Ascending aorta (tissue), 2 donors: Measurements from ENCODE around the gene GRIP2. TPM values are rescaled to one million over a fixed set of nuclear protein-coding genes. Genes with fewer than 3 reads are reported as not detected.

Source experiments
- DNase-seq, 2 donors: peaks; one replicate each; pipeline ENCODE4 v3.0.0-alpha.2; 2019; ENCODE audit warnings: low spot score in 2 of 2
- H3K27ac ChIP-seq, 2 donors: fragments of 200-600 bp; sonication (generic); one replicate each; pipeline ENCODE4 v1.5.1; 2016 to 2017; ENCODE audit warnings: mild to moderate bottlenecking in 1 of 2
- H3K27me3 ChIP-seq: fragments of 200-600 bp; sonication (generic); one replicate; pipeline ENCODE4 v1.5.1; 2017
- H3K36me3 ChIP-seq, 2 donors: fragments of 200-600 bp; sonication (generic); one replicate each; pipeline ENCODE4 v1.5.1; 2016
- H3K4me1 ChIP-seq, 2 donors: fragments of 200-600 bp; sonication (generic); one replicate each; pipeline ENCODE4 v1.5.1; 2016 to 2017; ENCODE audit warnings: mild to moderate bottlenecking in 1 of 2
- H3K4me3 ChIP-seq, 2 donors: fragments of 200-600 bp; sonication (generic); one replicate each; pipeline ENCODE4 v1.5.1; 2016 to 2017; ENCODE audit warnings: mild to moderate bottlenecking in 1 of 2
- H3K9me3 ChIP-seq, 2 donors: fragments of 200-600 bp; sonication (generic); one replicate each; pipeline ENCODE4 v1.5.1; 2016
- intact Hi-C: fragments of 100-400 bp; cut with DNase I; formaldehyde crosslinking; loops from one replicate; pipeline ENCODE4 v1.15.1; 2023
- total RNA-seq: library from RNA; depleted of rRNA; stranded (reverse); fragments of >200 nt; gene quantifications from one replicate; pipeline ENCODE4 v1.1.0, GENCODE V29; 2016
- TF ChIP-seq, protein P1 (sequence below), 3 experiments: fragments of 200-600 bp in 2 of 3; fragments of 450-650 bp in 1 of 3; sonication (generic) in 2 of 3; IDR thresholded peaks; one replicate each; pipeline ENCODE4 v1.5.1; 2016 to 2019; ENCODE audit warnings: antibody characterized with exemption in 3 of 3, mild to moderate bottlenecking in 1 of 3, moderate library complexity in 1 of 3

Gene GRIP2
- total RNA-seq, 1 donor from 2014 or later: 0.21 TPM

DNA sequence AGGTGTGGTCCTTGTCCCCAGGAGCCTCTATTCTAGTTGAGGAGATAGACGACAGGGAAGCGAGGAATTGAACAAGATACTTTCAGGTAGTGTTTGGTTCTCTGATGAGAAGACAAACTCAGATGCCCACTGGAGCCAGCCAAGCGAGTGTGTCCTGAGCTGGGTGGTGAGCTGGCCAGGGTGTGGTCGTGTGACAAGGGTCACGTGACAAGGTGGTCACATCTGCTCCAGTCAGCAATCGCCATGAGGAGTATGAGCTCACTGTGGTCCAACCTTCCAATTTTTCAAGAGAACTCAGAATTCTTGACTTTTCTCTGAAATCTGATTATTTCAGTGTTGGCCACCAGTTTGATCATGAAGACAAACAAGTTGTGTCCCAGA lies 98.2 kb downstream of the GRIP2 start:
- DNase-seq: no peak
- H3K36me3 ChIP-seq: peaks cover 16 to 18% of the 10 kb centered on the region in 2 donors
- no peaks in the 10 kb centered on the region for H3K27me3 ChIP-seq
- TF ChIP-seq, protein P1, sequence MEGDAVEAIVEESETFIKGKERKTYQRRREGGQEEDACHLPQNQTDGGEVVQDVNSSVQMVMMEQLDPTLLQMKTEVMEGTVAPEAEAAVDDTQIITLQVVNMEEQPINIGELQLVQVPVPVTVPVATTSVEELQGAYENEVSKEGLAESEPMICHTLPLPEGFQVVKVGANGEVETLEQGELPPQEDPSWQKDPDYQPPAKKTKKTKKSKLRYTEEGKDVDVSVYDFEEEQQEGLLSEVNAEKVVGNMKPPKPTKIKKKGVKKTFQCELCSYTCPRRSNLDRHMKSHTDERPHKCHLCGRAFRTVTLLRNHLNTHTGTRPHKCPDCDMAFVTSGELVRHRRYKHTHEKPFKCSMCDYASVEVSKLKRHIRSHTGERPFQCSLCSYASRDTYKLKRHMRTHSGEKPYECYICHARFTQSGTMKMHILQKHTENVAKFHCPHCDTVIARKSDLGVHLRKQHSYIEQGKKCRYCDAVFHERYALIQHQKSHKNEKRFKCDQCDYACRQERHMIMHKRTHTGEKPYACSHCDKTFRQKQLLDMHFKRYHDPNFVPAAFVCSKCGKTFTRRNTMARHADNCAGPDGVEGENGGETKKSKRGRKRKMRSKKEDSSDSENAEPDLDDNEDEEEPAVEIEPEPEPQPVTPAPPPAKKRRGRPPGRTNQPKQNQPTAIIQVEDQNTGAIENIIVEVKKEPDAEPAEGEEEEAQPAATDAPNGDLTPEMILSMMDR (IDR thresholded peaks at IDR 0.05): no peak
- H3K4me1 ChIP-seq: peaks cover 4 to 12% of the 10 kb centered on the region in 2 donors
- intact Hi-C loops: no loop called here
- no peak overlapping the region for H3K4me3 ChIP-seq
- no peak overlapping the region for H3K27ac ChIP-seq
- no peaks in the 10 kb centered on the region for H3K9me3 ChIP-seq

DNA sequence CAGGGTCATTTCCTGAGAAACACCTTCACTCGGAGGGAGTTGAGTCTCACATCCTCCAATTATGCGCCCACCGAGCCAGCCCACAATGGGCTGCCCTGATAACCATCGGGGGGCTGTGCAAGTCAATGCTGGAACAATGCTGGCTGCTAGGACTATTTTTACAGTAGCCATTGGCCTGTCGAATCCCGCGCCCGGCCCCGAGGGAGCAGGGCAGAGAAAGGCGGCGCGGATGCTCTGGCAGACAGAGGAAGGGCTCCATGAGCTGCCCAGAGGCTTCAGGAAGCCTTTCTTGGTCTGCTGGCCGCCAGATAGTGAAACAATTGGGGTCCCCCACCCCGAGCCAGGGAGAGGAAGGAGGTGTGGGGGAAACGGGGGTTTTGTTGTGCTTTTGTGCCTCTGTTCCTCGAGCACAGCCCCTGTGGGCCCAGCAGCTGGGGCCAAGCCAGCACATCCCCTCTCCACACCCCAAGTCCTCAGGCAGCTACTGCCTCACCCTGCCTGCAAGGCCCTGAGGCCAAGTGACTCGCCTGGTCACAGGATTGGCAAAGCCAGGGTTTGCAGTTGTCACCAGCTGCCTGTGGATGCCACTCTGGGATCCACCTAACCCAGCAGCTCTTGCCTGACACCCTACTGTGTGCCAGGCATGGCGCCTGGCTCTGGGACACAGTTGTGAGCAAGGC lies 98.8 kb downstream of the GRIP2 start:
- intact Hi-C loops: no loop called here
- H3K4me3 ChIP-seq: no peak overlapping the region
- no peaks in the 10 kb centered on the region for H3K27me3 ChIP-seq
- peaks cover 10 to 16% of the 10 kb centered on the region in 2 donors for H3K36me3 ChIP-seq
- H3K4me1 ChIP-seq: peaks cover 4 to 12% of the 10 kb centered on the region in 2 donors
- DNase-seq: no peak
- H3K27ac ChIP-seq: no peak overlapping the region
- TF ChIP-seq, protein P1 (IDR thresholded peaks at IDR 0.05): no peak
- no peaks in the 10 kb centered on the region for H3K9me3 ChIP-seq

DNA sequence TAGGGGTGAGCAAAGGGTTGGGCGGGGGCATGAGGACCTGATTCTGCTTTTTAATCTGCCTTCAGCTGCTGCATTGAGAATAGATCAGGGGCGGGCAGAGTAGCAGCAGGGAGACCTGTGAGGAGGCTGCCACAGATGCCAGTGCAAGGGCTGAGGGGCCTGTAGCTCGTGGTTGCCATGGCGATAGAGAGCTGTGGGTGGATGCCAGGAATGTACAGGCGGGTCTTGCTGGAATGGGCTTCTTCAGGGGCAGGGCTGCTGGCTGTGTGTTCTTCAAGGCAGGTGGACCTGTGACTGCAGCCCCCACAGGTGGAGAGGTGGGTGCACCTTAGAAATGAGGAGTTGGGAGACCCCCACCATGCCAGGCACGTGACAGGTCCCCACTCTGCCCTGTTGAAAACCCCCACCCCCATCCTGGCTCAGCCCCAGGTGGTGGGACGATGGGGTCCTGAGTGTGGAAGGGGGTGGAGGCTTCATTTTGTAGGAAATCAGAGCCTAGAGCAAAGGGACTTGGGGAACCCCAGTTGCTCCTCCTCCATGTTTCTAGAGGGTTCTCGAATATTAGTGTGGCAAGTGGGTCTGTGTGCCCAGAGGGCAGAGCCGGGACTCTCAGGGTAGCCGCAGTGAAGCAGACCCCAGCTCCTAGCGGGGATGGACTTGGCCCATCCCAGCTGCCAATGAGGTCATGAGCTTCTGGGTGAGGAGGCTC lies 99.5 kb downstream of the GRIP2 start:
- TF ChIP-seq, protein P1 (IDR thresholded peaks at IDR 0.05): no peak
- Histone ChIP-seq H3K36me3 (peaks cover 3 to 10% of the 10 kb centered on the region in 2 donors), H3K4me1 (peaks cover 4 to 12% of the 10 kb centered on the region in 2 donors), H3K9me3 (no peaks in the 10 kb centered on the region), H3K27ac (no peak overlapping the region), H3K27me3 (no peaks in the 10 kb centered on the region), H3K4me3 (no peak overlapping the region)
- intact Hi-C loops: no loop called here
- DNase-seq: no peak

DNA sequence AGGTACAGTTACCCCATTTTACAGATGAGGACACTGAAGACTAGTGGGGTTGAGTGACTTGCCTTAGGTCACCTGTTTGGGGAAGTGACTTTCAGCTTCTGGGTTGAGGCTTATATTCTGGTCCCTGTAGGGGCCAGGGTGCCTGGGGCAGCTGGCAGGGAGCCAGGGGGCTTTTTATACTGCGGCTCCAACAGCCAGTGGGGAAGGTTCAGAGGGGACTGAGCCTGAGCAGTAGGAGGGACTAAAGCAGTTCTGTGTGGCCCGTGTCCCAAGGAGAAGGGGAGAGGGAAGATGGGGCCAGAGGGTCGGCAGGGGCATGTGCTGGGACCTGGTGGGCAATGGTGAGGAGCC lies 100.0 kb downstream of the GRIP2 start:
- H3K36me3 ChIP-seq: peaks cover 0 to 5% of the 10 kb centered on the region in 2 donors
- H3K27me3 ChIP-seq: no peaks in the 10 kb centered on the region
- H3K4me3 ChIP-seq: no peak overlapping the region
- TF ChIP-seq, protein P1 (IDR thresholded peaks at IDR 0.05): no peak
- H3K9me3 ChIP-seq: no peaks in the 10 kb centered on the region
- no peak overlapping the region for H3K27ac ChIP-seq
- intact Hi-C loops: no loop called here
- peaks cover 5 to 12% of the 10 kb centered on the region in 2 donors for H3K4me1 ChIP-seq
- no peak for DNase-seq

DNA sequence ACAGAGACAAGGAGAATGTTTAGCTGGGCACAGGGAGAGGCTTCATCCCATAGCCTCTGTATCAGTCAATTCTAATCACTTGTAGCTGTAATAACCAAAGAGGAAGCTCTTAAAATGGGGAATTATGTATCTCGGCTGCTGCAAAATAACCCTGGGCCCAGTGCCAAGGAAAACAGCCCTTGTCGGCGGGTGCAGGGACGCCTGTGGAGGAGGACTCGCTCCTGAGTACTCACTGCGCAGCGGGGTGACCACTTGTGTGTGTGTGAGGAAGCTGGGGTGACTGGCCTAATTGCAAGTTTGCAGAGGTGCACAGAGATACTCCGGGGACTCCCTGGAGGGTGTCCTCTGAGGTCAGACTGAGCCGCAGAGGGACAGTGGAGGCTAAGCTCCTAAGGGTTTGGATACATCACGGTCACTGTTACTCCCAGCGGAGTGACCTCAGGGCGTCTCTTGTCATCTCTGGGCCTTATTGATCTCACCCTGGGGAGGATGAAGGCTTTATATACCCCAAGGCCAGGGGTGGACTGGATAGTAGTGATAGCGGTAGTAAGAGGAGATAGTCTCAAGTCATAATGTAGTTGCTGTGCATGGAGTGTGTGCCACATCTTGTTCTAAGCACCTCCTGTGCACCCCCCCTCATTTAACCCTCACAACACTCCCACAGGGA lies 100.5 kb downstream of the GRIP2 start:
- intact Hi-C loops: no loop called here
- no peaks in the 10 kb centered on the region for H3K27me3 ChIP-seq
- H3K27ac ChIP-seq: no peak overlapping the region

More for the DNA sequence above, 100.5 kb downstream of the GRIP2 start:
- Histone ChIP-seq H3K36me3 (peaks cover 0 to 4% of the 10 kb centered on the region in 2 donors), H3K4me3 (no peak overlapping the region), H3K9me3 (no peaks in the 10 kb centered on the region), H3K4me1 (peaks cover 10 to 16% of the 10 kb centered on the region in 2 donors)
- TF ChIP-seq, protein P1 (IDR thresholded peaks at IDR 0.05): no peak
- DNase-seq: no peak

Other genes with a start within 250 kb of the GRIP2 start
- gene SLC6A6, start 137.7 kb downstream of the GRIP2 start, total RNA-seq: 78.1 TPM
- 5.5 TPM for gene CCDC174, start 111.4 kb upstream of the GRIP2 start, total RNA-seq
- gene C3orf20, start 134.8 kb upstream of the GRIP2 start, total RNA-seq: not detected